GM12878 (cell line): Measurements from ENCODE around the gene SLC8B1. TPM values are rescaled to one million over a fixed set of nuclear protein-coding genes. Genes with fewer than 3 reads are reported as not detected.

ENCODE experiments used
- ATAC-seq: fragments of 200-7000 bp; cut with Tn5 transposase; 3 replicates; pipeline ENCODE4 v1.9.1; 2020; ENCODE audit warnings: mild to moderate bottlenecking, moderate library complexity
- BruUV-seq: library from RNA; stranded (reverse); fragments of 400-500 nt; replicated peaks from 2 replicates; lab custom pipeline; 2021; lab: Mats Ljungman, UMichigan
- CTCF ChIA-PET: fragments of 300-600 bp; sonication (Branson Sonifier 250); formaldehyde crosslinking; extraction: SDS; loops from one replicate; lab custom pipeline; 2021; ENCODE audit warnings: inconsistent platforms; lab: Yijun Ruan, JAX
- POLR2A ChIA-PET: fragments of 350-600 bp; formaldehyde crosslinking; extraction: SDS; loops from one replicate; lab custom pipeline; 2021; ENCODE audit warnings: inconsistent platforms; lab: Charles Lee
- RAD21 ChIA-PET: fragments of 300-600 bp; sonication (Branson Sonifier 250); formaldehyde crosslinking; loops from one replicate; lab custom pipeline; 2023; ENCODE audit warnings: antibody characterized with exemption; ENCODE audit not compliant: unreplicated experiment; lab: Charles Lee
- SMC1A ChIA-PET: fragments of 300-600 bp; sonication (Branson Sonifier 250); formaldehyde crosslinking; loops from one replicate; lab custom pipeline; 2023; ENCODE audit not compliant: unreplicated experiment, uncharacterized antibody; lab: Charles Lee
- DNase-seq: peaks from one replicate; pipeline ENCODE4 v3.0.0-alpha.2; 2011; ENCODE audit warnings: low read depth, low spot score
- FAIRE-seq: peaks from 3 replicates; lab custom pipeline; 2011; peaks lifted over from hg19 to GRCh38; lab: Jason Lieb, UNC
- H2AFZ ChIP-seq: 2 replicates; pipeline ENCODE4 v1.6.0; 2011; ENCODE audit warnings: low read depth, low read length, control low read depth; ENCODE audit not compliant: control insufficient read depth
- H3K27ac ChIP-seq: 2 replicates; pipeline ENCODE4 v1.5.1; 2011; ENCODE audit warnings: control low read depth; ENCODE audit not compliant: control insufficient read depth, insufficient read depth
- H3K27me3 ChIP-seq, 2 experiments: replicated peaks in 1 of 2; 2 replicates each; pipeline versions ENCODE4 v1.6.0 to v1.6.1; 2011; ENCODE audit warnings: low read length in 1 of 2; ENCODE audit not compliant: control insufficient read depth in 2 of 2, insufficient read depth in 2 of 2
- H3K36me3 ChIP-seq, 2 experiments: 2 replicates each; pipeline ENCODE4 v1.5.1; 2011; ENCODE audit warnings: low read length in 1 of 2; ENCODE audit not compliant: control insufficient read depth in 2 of 2, insufficient read depth in 2 of 2
- H3K4me1 ChIP-seq: 2 replicates; pipeline ENCODE4 v1.6.1; 2011; ENCODE audit warnings: mild to moderate bottlenecking, low read length, moderate library complexity, mixed read lengths; ENCODE audit not compliant: control insufficient read depth, insufficient read depth
- H3K4me2 ChIP-seq: 2 replicates; pipeline ENCODE4 v1.6.0; 2011; ENCODE audit warnings: control low read depth; ENCODE audit not compliant: control insufficient read depth, insufficient read depth
- H3K4me3 ChIP-seq: fragments of 200-600 bp; sonication (generic); 2 replicates; pipeline ENCODE4 v1.5.1; 2016
- H3K79me2 ChIP-seq: 2 replicates; pipeline ENCODE4 v1.6.0; 2011; ENCODE audit warnings: low read length; ENCODE audit not compliant: control insufficient read depth, insufficient read depth
- H3K9ac ChIP-seq: 2 replicates; pipeline ENCODE4 v1.8.0; 2011; ENCODE audit warnings: low read length, control low read depth, mixed read lengths; ENCODE audit not compliant: control insufficient read depth, insufficient read depth
- H3K9me3 ChIP-seq: replicated peaks from 3 replicates; pipeline ENCODE4 v1.5.1; 2011; ENCODE audit warnings: mild to moderate bottlenecking, low read length; ENCODE audit not compliant: control insufficient read depth, insufficient read depth
- H4K20me1 ChIP-seq: 2 replicates; pipeline ENCODE4 v1.6.0; 2011; ENCODE audit not compliant: control insufficient read depth, insufficient read depth
- CBFB ChIP-seq: IDR thresholded peaks from 2 replicates; pipeline ENCODE4 v1.6.1; 2016; ENCODE audit warnings: antibody characterized with exemption, low read depth
- FOS ChIP-seq: IDR thresholded peaks from 3 replicates; pipeline ENCODE4 v1.6.1; 2011; ENCODE audit warnings: borderline replicate concordance; ENCODE audit not compliant: insufficient read length; ENCODE audit errors: extremely low read depth
- IRF4 ChIP-seq: IDR thresholded peaks from 2 replicates; pipeline ENCODE4 v1.6.1; 2011; ENCODE audit warnings: low read depth, low read length
- MEF2B ChIP-seq: fragments of 450-650 bp; IDR thresholded peaks from 2 replicates; pipeline ENCODE4 v1.6.1; 2018; ENCODE audit warnings: mild to moderate bottlenecking, moderate library complexity; ENCODE audit not compliant: partially characterized antibody, poor library complexity, severe bottlenecking
- NFIC ChIP-seq: IDR thresholded peaks from 2 replicates; pipeline ENCODE4 v1.6.1; 2012; ENCODE audit warnings: low read depth, mild to moderate bottlenecking, inconsistent platforms, low read length, moderate library complexity
- NR2C2 ChIP-seq: IDR thresholded peaks from 2 replicates; pipeline ENCODE4 v1.6.1; 2011; ENCODE audit warnings: borderline replicate concordance, low read depth; ENCODE audit not compliant: control insufficient read depth, insufficient read length
- NRF1 ChIP-seq: conservative IDR thresholded peaks from 2 replicates; pipeline ENCODE4 v1.6.1; 2011; ENCODE audit warnings: mild to moderate bottlenecking, low read depth, low read length, improper control_type of control experiment
- RB1 ChIP-seq: fragments of 450-650 bp; formaldehyde crosslinking; IDR thresholded peaks from 2 replicates; pipeline ENCODE4 v1.6.1; 2017; ENCODE audit warnings: mild to moderate bottlenecking, borderline replicate concordance
- SREBF2 ChIP-seq: IDR thresholded peaks from 2 replicates; pipeline ENCODE4 v1.6.1; 2012; ENCODE audit warnings: mild to moderate bottlenecking, low read length
- STAT3 ChIP-seq: IDR thresholded peaks from 2 replicates; pipeline ENCODE4 v1.6.1; 2011; ENCODE audit warnings: low read depth, low read length, improper control_type of control experiment
- ZNF217 ChIP-seq: fragments of 450-650 bp; IDR thresholded peaks from 2 replicates; pipeline ENCODE4 v1.6.1; 2017; ENCODE audit warnings: antibody characterized with exemption, mild to moderate bottlenecking
- in situ Hi-C: fragments of 300-500 bp; cut with MboI; formaldehyde crosslinking; loops from 9 replicates; pipeline ENCODE4 v1.14.3; 2018; ENCODE audit warnings: mixed read lengths
- intact Hi-C: fragments of 100-400 bp; cut with micrococcal nuclease; formaldehyde crosslinking; loops from one replicate; pipeline ENCODE4 v1.14.2; 2022; ENCODE audit not compliant: unreplicated experiment
- polyA plus RNA-seq, 11 experiments: library from polyadenylated mRNA; depleted of rRNA in 4 of 11; unstranded in 6 of 11; stranded (reverse) in 5 of 11; fragments of >200 nt; fragmentation: Nextera tagmentation in 4 of 11; fragmentation: Illumina TruSeq in 1 of 11; extraction: Ambion mirVana in 4 of 11; extraction: Trizol in 1 of 11; gene quantifications; 1 replicate in 1 of 11; 2 replicates in 10 of 11; pipeline versions ENCODE4 v1.2.1 to v1.2.3, GENCODE V29; 2011 to 2016; ENCODE audit warnings: inconsistent platforms in 2 of 11, missing spikeins in 2 of 11, low read depth in 1 of 11
- total RNA-seq, 4 experiments: library from RNA; depleted of rRNA in 3 of 4; stranded (reverse); fragments of >200 nt in 3 of 4; fragmentation: Illumina TruSeq in 1 of 4; extraction: Trizol in 1 of 4; gene quantifications; 2 replicates each; pipeline versions ENCODE4 v1.2.1 to v1.2.3, GENCODE V29; 2013 to 2021
- TF ChIP-seq, protein P1 (sequence below): IDR thresholded peaks from 2 replicates; pipeline ENCODE4 v1.6.1; 2011; ENCODE audit warnings: low read depth, mild to moderate bottlenecking, low read length, moderate library complexity, borderline replicate concordance; ENCODE audit errors: extremely low read depth
- TF ChIP-seq, protein P2 (sequence below): IDR thresholded peaks from 2 replicates; pipeline ENCODE4 v1.6.1; 2012; ENCODE audit warnings: low read length, inconsistent platforms
- TF ChIP-seq, protein P3 (sequence below): IDR thresholded peaks from 2 replicates; pipeline ENCODE4 v1.6.1; 2012; ENCODE audit warnings: low read depth, low read length, improper control_type of control experiment

SLC8B1 gene
- total and polyA plus RNA-seq, 10 of the 15 experiments (the other 5 are each of a cell fraction or from before 2014, with no cell fraction given): 0.18 to 12.3 (median 6.8) TPM

DNA sequence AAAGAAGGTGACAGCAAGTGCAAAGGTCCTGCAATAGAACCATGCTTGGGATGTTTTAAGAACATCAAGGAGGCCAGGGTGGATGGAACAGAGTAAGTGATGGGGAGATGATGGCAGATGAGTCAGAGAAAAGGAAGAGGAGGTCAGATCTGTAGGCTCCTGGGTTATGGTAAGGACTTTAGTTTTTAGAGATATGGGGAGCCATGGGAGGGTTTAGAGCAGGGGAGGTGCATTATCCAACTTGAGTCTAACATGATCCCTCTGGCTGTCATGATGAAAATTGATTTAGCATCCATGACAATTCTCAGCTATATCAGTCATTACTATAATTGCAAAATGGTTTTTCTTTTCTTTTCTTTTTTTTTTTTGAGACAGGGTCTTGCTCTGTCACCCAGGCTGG, 16.2 kb upstream of the SLC8B1 start:
- H3K4me2 ChIP-seq: no peak overlapping the region
- no peak for DNase-seq
- no peaks in the 10 kb centered on the region; a peak in 1 of 4 replicates for H3K27me3 ChIP-seq
- no peaks in the 10 kb centered on the region for H3K36me3 ChIP-seq
- no peak overlapping the region for H3K9ac ChIP-seq
- ChIA-PET CTCF (interaction anchor here (1.2 to 1.7 kb wide), 2 partner anchors 24 to 74 kb away, joined by 3 to 5 read pairs; no protein-coding TSS in a partner anchor), RAD21 (no interaction called here)
- no peak overlapping the region for H2AFZ ChIP-seq
- no peaks in the 10 kb centered on the region for H3K9me3 ChIP-seq
- H3K79me2 ChIP-seq: no peaks in the 10 kb centered on the region
- intact Hi-C loops: no loop called here
- no TSS peak for BruUV-seq
- no peaks in the 10 kb centered on the region for H3K4me1 ChIP-seq
- TF ChIP-seq STAT3: no peak
- no peak for TF ChIP-seq SREBF2
- no peak for TF ChIP-seq IRF4
- TF ChIP-seq NFIC: no peak
- TF ChIP-seq FOS: no peak
- no peak for TF ChIP-seq MEF2B
- TF ChIP-seq, protein P1, sequence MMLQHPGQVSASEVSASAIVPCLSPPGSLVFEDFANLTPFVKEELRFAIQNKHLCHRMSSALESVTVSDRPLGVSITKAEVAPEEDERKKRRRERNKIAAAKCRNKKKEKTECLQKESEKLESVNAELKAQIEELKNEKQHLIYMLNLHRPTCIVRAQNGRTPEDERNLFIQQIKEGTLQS: no peak
- TF ChIP-seq, protein P2, sequence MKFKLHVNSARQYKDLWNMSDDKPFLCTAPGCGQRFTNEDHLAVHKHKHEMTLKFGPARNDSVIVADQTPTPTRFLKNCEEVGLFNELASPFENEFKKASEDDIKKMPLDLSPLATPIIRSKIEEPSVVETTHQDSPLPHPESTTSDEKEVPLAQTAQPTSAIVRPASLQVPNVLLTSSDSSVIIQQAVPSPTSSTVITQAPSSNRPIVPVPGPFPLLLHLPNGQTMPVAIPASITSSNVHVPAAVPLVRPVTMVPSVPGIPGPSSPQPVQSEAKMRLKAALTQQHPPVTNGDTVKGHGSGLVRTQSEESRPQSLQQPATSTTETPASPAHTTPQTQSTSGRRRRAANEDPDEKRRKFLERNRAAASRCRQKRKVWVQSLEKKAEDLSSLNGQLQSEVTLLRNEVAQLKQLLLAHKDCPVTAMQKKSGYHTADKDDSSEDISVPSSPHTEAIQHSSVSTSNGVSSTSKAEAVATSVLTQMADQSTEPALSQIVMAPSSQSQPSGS: no peak
- TF ChIP-seq RB1: no peak
- no peak for TF ChIP-seq CBFB
- TF ChIP-seq ZNF217: no peak
- TF ChIP-seq, protein P3, sequence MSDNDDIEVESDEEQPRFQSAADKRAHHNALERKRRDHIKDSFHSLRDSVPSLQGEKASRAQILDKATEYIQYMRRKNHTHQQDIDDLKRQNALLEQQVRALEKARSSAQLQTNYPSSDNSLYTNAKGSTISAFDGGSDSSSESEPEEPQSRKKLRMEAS: no peak
- no peak for TF ChIP-seq NR2C2
- no peak for TF ChIP-seq NRF1
- TF ChIP-seq, all 136 proteins: peak for 0
- SMC1A ChIA-PET: interaction anchor here (1.1 to 1.3 kb wide), 2 partner anchors 16 to 24 kb away, joined by 3 read pairs; partner anchors contain the start of gene SLC8B1
- in situ Hi-C loops: no loop called here
- H4K20me1 ChIP-seq: no peaks in the 10 kb centered on the region
- ATAC-seq (no peak), FAIRE-seq (no peak)
- POLR2A ChIA-PET: no interaction called here
- H3K27ac ChIP-seq: no peak overlapping the region
- H3K4me3 ChIP-seq: no peak overlapping the region
